Smooth muscle cell (in vitro differentiated cells): ENCODE measurements around the gene ADGRD1. TPM values are rescaled to one million over a fixed set of nuclear protein-coding genes. Genes with fewer than 3 reads are reported as not detected.

Experiments
- DNase-seq: peaks from one replicate; lab custom pipeline; 2025; ENCODE audit not compliant: unreplicated experiment; lab: John Stamatoyannopoulos, UW
- H2AFZ ChIP-seq: fragments of 200-600 bp; sonication (generic); 2 replicates; pipeline ENCODE4 v1.6.0; 2016; ENCODE audit warnings: antibody characterized with exemption, low read depth, mild to moderate bottlenecking
- H3F3A ChIP-seq: fragments of 200-600 bp; sonication (generic); 2 replicates; pipeline ENCODE4 v1.6.0; 2017; ENCODE audit warnings: antibody characterized with exemption, low read depth
- H3K27ac ChIP-seq: fragments of 200-600 bp; sonication (generic); 2 replicates; pipeline ENCODE4 v1.5.1; 2016; ENCODE audit warnings: low read depth, mild to moderate bottlenecking
- H3K27me3 ChIP-seq: fragments of 200-600 bp; sonication (generic); 2 replicates; pipeline ENCODE4 v1.6.1; 2016; ENCODE audit warnings: low read depth, mild to moderate bottlenecking
- H3K36me3 ChIP-seq: fragments of 200-600 bp; sonication (generic); 2 replicates; pipeline ENCODE4 v1.5.1; 2016; ENCODE audit warnings: low read depth
- H3K4me1 ChIP-seq: fragments of 200-600 bp; sonication (generic); 2 replicates; pipeline ENCODE4 v1.5.1; 2016; ENCODE audit warnings: low read depth
- H3K4me2 ChIP-seq: fragments of 200-600 bp; sonication (generic); 2 replicates; pipeline ENCODE4 v1.6.0; 2016; ENCODE audit warnings: mild to moderate bottlenecking
- H3K4me3 ChIP-seq: fragments of 200-600 bp; sonication (generic); 2 replicates; pipeline ENCODE4 v1.5.1; 2016; ENCODE audit warnings: mild to moderate bottlenecking
- H3K79me2 ChIP-seq: fragments of 200-600 bp; sonication (generic); 2 replicates; pipeline ENCODE4 v1.6.0; 2016; ENCODE audit warnings: low read depth, mild to moderate bottlenecking
- H3K9ac ChIP-seq: fragments of 200-600 bp; sonication (generic); 2 replicates; pipeline ENCODE4 v1.6.0; 2016; ENCODE audit warnings: low read depth
- H3K9me3 ChIP-seq: fragments of 200-600 bp; sonication (generic); replicated peaks from 2 replicates; pipeline ENCODE4 v1.5.1; 2016; ENCODE audit warnings: low read depth
- H4K20me1 ChIP-seq: fragments of 200-600 bp; sonication (generic); 2 replicates; pipeline ENCODE4 v1.6.0; 2016; ENCODE audit warnings: low read depth
- CTCF ChIP-seq: fragments of 200-600 bp; sonication (generic); IDR thresholded peaks from 2 replicates; pipeline ENCODE4 v1.5.1; 2017; ENCODE audit warnings: borderline replicate concordance, mild to moderate bottlenecking, antibody characterized with exemption; ENCODE audit not compliant: insufficient read depth, poor library complexity, severe bottlenecking
- WGBS: methylation state at CpG from one replicate; pipeline ENCODE4 v1.1.7; 2016; ENCODE audit warnings: low lambda C conversion rate; 5-methylcytosine and 5-hydroxymethylcytosine counted together
- polyA plus RNA-seq: library from polyadenylated mRNA; unstranded; fragments of >200 nt; fragmentation: Nextera tagmentation; extraction: Ambion mirVana; gene quantifications from 2 replicates; pipeline ENCODE4 v1.2.1, GENCODE V29; 2016
- total RNA-seq: library from RNA; depleted of rRNA; stranded (reverse); fragments of >200 nt; gene quantifications from 2 replicates; pipeline ENCODE4 v1.2.3, GENCODE V29; 2014

Gene ADGRD1
- total and polyA plus RNA-seq, 2 experiments from 2014 or later = 0.14 TPM; not detected in 1

GRCh38 chr12:131009595-131010395 is 56.1 kb downstream of the ADGRD1 start:
- Histone ChIP-seq H3K4me3 (no peak overlapping the region), H3K9ac (no peak overlapping the region), H3K27ac (no peak overlapping the region), H3K4me1 (peaks cover 7% of the 10 kb centered on the region), H2AFZ (no peak overlapping the region), H3K4me2 (no peak overlapping the region), H4K20me1 (no peaks in the 10 kb centered on the region), H3K79me2 (no peaks in the 10 kb centered on the region), H3K27me3 (no peaks in the 10 kb centered on the region), H3K9me3 (no peaks in the 10 kb centered on the region), H3F3A (no peaks in the 10 kb centered on the region), H3K36me3 (no peaks in the 10 kb centered on the region)
- 94% methylated on average over 21 of the region's 21 CpGs for WGBS
- no peak for DNase-seq
- no peak for TF ChIP-seq CTCF

GRCh38 chr12:131010396-131011131 is 56.9 kb downstream of the ADGRD1 start:
- H4K20me1 ChIP-seq = no peaks in the 10 kb centered on the region
- H3K9ac ChIP-seq = no peak overlapping the region
- no peak overlapping the region for H2AFZ ChIP-seq
- no peak overlapping the region for H3K4me2 ChIP-seq
- H3K4me3 ChIP-seq = no peak overlapping the region
- no peak for TF ChIP-seq CTCF
- H3K4me1 ChIP-seq = peaks cover 7% of the 10 kb centered on the region
- DNase-seq = no peak
- H3K79me2 ChIP-seq = no peaks in the 10 kb centered on the region
- no peaks in the 10 kb centered on the region for H3K9me3 ChIP-seq
- no peaks in the 10 kb centered on the region for H3K36me3 ChIP-seq
- H3F3A ChIP-seq = no peaks in the 10 kb centered on the region
- no peaks in the 10 kb centered on the region for H3K27me3 ChIP-seq
- no peak overlapping the region for H3K27ac ChIP-seq
- WGBS = 88% methylated on average over 18 of the region's 18 CpGs

GRCh38 chr12:131011165-131012079 is 57.7 kb downstream of the ADGRD1 start:
- H3K36me3 ChIP-seq = no peaks in the 10 kb centered on the region
- H2AFZ ChIP-seq = no peak overlapping the region
- DNase-seq = no peak
- TF ChIP-seq CTCF = no peak
- H3K79me2 ChIP-seq = no peaks in the 10 kb centered on the region
- H3K4me1 ChIP-seq = peaks cover 7% of the 10 kb centered on the region
- H3K27me3 ChIP-seq = no peaks in the 10 kb centered on the region
- no peaks in the 10 kb centered on the region for H3K9me3 ChIP-seq
- no peak overlapping the region for H3K9ac ChIP-seq
- no peaks in the 10 kb centered on the region for H3F3A ChIP-seq
- 92% methylated on average over 40 of the region's 40 CpGs for WGBS
- H3K4me2 ChIP-seq = no peak overlapping the region
- H3K4me3 ChIP-seq = no peak overlapping the region
- H3K27ac ChIP-seq = no peak overlapping the region
- no peaks in the 10 kb centered on the region for H4K20me1 ChIP-seq
